Fibroblast of villous mesenchyme (primary cell): ENCODE data around the gene GINS1. TPM values are rescaled to one million over a fixed set of nuclear protein-coding genes. Genes with fewer than 3 reads are reported as not detected.

Source experiments
- DNase-seq: peaks from one replicate; pipeline ENCODE4 v3.0.0-alpha.2; 2010; ENCODE audit warnings: low read depth
- H3K4me3 ChIP-seq: 2 replicates; pipeline ENCODE4 v1.5.1; 2011; ENCODE audit warnings: low read depth, mild to moderate bottlenecking, low read length
- total RNA-seq: library from RNA; depleted of rRNA; stranded (reverse); fragments of >200 nt; gene quantifications from 2 replicates; pipeline ENCODE4 v1.2.3, GENCODE V29; 2012
- TF ChIP-seq, protein P1 (sequence below): IDR thresholded peaks from 2 replicates; pipeline ENCODE4 v1.5.1; 2012; ENCODE audit warnings: low read depth, mild to moderate bottlenecking, low read length; ENCODE audit not compliant: insufficient read depth

The GINS1 gene
- total RNA-seq, 1 donor: 13.8 TPM

DNA sequence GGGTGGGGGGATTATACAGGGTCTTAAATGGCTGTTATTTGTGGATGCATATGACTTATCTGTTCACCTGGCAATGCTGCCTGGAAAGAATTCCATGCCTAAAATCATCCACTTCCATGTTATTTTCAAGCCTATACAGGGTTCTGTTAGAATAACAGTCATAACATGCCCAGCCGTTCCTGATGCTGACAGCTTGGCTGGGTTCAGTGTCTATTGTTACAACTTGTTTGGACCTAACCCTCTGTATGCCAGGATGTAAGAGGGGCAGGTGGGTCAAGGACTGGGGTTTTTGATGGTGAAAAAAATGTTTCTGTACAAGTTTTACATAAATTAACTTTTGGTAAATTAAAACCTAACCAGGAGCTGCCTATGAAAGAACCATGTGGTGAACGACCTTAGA lies 79.8 kb downstream of the GINS1 start:
- TF ChIP-seq, protein P1, sequence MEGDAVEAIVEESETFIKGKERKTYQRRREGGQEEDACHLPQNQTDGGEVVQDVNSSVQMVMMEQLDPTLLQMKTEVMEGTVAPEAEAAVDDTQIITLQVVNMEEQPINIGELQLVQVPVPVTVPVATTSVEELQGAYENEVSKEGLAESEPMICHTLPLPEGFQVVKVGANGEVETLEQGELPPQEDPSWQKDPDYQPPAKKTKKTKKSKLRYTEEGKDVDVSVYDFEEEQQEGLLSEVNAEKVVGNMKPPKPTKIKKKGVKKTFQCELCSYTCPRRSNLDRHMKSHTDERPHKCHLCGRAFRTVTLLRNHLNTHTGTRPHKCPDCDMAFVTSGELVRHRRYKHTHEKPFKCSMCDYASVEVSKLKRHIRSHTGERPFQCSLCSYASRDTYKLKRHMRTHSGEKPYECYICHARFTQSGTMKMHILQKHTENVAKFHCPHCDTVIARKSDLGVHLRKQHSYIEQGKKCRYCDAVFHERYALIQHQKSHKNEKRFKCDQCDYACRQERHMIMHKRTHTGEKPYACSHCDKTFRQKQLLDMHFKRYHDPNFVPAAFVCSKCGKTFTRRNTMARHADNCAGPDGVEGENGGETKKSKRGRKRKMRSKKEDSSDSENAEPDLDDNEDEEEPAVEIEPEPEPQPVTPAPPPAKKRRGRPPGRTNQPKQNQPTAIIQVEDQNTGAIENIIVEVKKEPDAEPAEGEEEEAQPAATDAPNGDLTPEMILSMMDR: no peak
- no peak overlapping the region for H3K4me3 ChIP-seq
- no peak for DNase-seq

GRCh38 chr20:25487975-25488374 lies 80.5 kb downstream of the GINS1 start:
- DNase-seq: no peak
- TF ChIP-seq, protein P1: no peak
- no peak overlapping the region for H3K4me3 ChIP-seq

GRCh38 chr20:25489221-25489871 lies 81.9 kb downstream of the GINS1 start:
- no peak overlapping the region for H3K4me3 ChIP-seq
- no peak for DNase-seq
- TF ChIP-seq, protein P1: no peak

- TF ChIP-seq, protein P1: no peak
- DNase-seq: no peak
- no peak overlapping the region for H3K4me3 ChIP-seq
Observed at GRCh38 chr20:25490656-25491445, 83.4 kb downstream of the GINS1 start.

GRCh38 chr20:25491446-25492038 lies 84.1 kb downstream of the GINS1 start:
- TF ChIP-seq, protein P1: no peak
- no peak for DNase-seq
- H3K4me3 ChIP-seq: no peak overlapping the region

- TF ChIP-seq, protein P1: no peak
- DNase-seq: no peak
- no peak overlapping the region for H3K4me3 ChIP-seq
Observed at GRCh38 chr20:25493137-25493536, 85.7 kb downstream of the GINS1 start.
